Left colon (tissue), 2 donors: ENCODE results near the gene DNAJC4. TPM values are rescaled to one million over a fixed set of nuclear protein-coding genes. Genes with fewer than 3 reads are reported as not detected.

Experiments
- ATAC-seq: fragments of 200-7000 bp; cut with Tn5 transposase; one replicate; pipeline ENCODE4 v1.9.1; 2020; ENCODE audit warnings: mild to moderate bottlenecking, moderate library complexity
- DNase-seq, 2 donors: peaks; one replicate each; pipeline ENCODE4 v3.0.0-alpha.2; 2020
- intact Hi-C, 2 donors: fragments of 100-400 bp; cut with DNase I in 1 of 2; cut with micrococcal nuclease in 1 of 2; formaldehyde crosslinking; loops; one replicate each; pipeline versions ENCODE4 v1.11.2 to v1.14.0; 2022; cut with DNase I, micrococcal nuclease
- total RNA-seq, 2 donors: library from RNA; stranded (reverse); fragmentation: NEBNext Ultra II Directional; extraction: Animal tissue kit (Norgen Biotek cat#: 25700); gene quantifications; one replicate each; pipeline ENCODE4 v1.2.1, GENCODE V29; 2021
- donor health status: DM: no; HTN: no; CAD: no.
- donor health status: DM: yes; HTN: yes; CAD: no.

DNAJC4 gene
- total RNA-seq, 2 donors from 2014 or later = 54.8 to 60.6 TPM

- intact Hi-C loops = loop anchor here in 1 of 2 donors (10.0 kb wide), 1 partner anchor 78 kb away; the partner anchor contains the start of gene FERMT3
- ATAC-seq (no peak), DNase-seq (no peak)
These were observed 52.7 kb downstream of the DNAJC4 start for GRCh38 chr11:64283092-64283491.

Other genes starting within 250 kb of the DNAJC4 start
- 10 to 100 TPM; 67.7 to 79.7 TPM for gene OTUB1, start 244.1 kb upstream of the DNAJC4 start, total RNA-seq
- gene FLRT1, start 194.6 kb upstream of the DNAJC4 start, total RNA-seq = 1 to 10 TPM in 1 of 2 donors, not detected in 1; 1.2 TPM
- 10 to 100 TPM; 31.6 to 47.0 TPM for gene MACROD1, start 64.4 kb upstream of the DNAJC4 start, total RNA-seq
- gene STIP1, start 44.4 kb upstream of the DNAJC4 start, total RNA-seq = 10 to 100 TPM; 61.2 to 75.1 TPM
- 10 to 100 TPM; 16.1 to 21.7 TPM for gene FERMT3, start 23.8 kb upstream of the DNAJC4 start, total RNA-seq
- 10 to 100 TPM; 58.5 to 74.6 TPM for gene TRPT1, start 4.4 kb upstream of the DNAJC4 start, total RNA-seq
- gene NUDT22, start 4.3 kb upstream of the DNAJC4 start, total RNA-seq = 100 to 1,000 TPM; 116 to 154 TPM
- 10 to 100 TPM; 40.8 to 68.8 TPM for gene VEGFB, start 4.0 kb downstream of the DNAJC4 start, total RNA-seq
- gene FKBP2, start 10.5 kb downstream of the DNAJC4 start, total RNA-seq = 100 to 1,000 TPM in 1 of 2 donors, 10 to 100 TPM in 1; 78.5 to 104 TPM
- gene PPP1R14B, start 16.4 kb downstream of the DNAJC4 start, total RNA-seq = 100 to 1,000 TPM in 1 of 2 donors, 10 to 100 TPM in 1; 96.2 to 147 TPM
- gene PLCB3, start 21.0 kb downstream of the DNAJC4 start, total RNA-seq = 10 to 100 TPM; 69.9 to 92.2 TPM
- 10 to 100 TPM; 83.9 to 90.0 TPM for gene BAD, start 54.1 kb downstream of the DNAJC4 start, total RNA-seq
- 10 to 100 TPM; 31.2 to 37.3 TPM for gene GPR137, start 55.3 kb downstream of the DNAJC4 start, total RNA-seq
- not detected for gene KCNK4, start 60.8 kb downstream of the DNAJC4 start, total RNA-seq
- under 1 TPM; 0.43 to 0.98 TPM for gene CATSPERZ, start 69.8 kb downstream of the DNAJC4 start, total RNA-seq
- 100 to 1,000 TPM; 185 to 212 TPM for gene ESRRA, start 75.0 kb downstream of the DNAJC4 start, total RNA-seq
- 10 to 100 TPM; 60.6 to 67.5 TPM for gene TRMT112, start 87.0 kb downstream of the DNAJC4 start, total RNA-seq
- gene PRDX5, start 87.6 kb downstream of the DNAJC4 start, total RNA-seq = 100 to 1,000 TPM; 272 to 327 TPM
- 10 to 100 TPM; 21.6 to 28.8 TPM for gene CCDC88B, start 109.7 kb downstream of the DNAJC4 start, total RNA-seq
- gene RPS6KA4, start 128.6 kb downstream of the DNAJC4 start, total RNA-seq = 10 to 100 TPM; 30.4 to 42.6 TPM